ENCODE results near the gene MOK. TPM values are rescaled to one million over a fixed set of nuclear protein-coding genes. Genes with fewer than 3 reads are reported as not detected.
A peak's percentile ranks its signal among the peaks of the same experiment; 100 is the strongest.
"Not testable (repeated sequence)": the region's sequence is repeated elsewhere in the genome, so short reads cannot be mapped to it uniquely, and the experiment has no call there.

The MOK gene
- total RNA-seq, 2 experiments from 2014 or later, result 6.5 to 7.4 TPM

GRCh38 chr14:102333390-102333789 lies 28.4 kb upstream of the MOK start:
- Mint-ChIP-seq H3K27me3 (no peaks in the 10 kb centered on the region), H3K27ac (no peak overlapping the region), H3K4me3 (no peak overlapping the region), H3K9me3 (no peaks in the 10 kb centered on the region), H3K36me3 (peaks cover 2% of the 10 kb centered on the region), H3K4me1 (peaks cover 2% of the 10 kb centered on the region)
- no peak for DNase-seq

- Mint-ChIP-seq H3K9me3 (no peaks in the 10 kb centered on the region), H3K4me3 (no peak overlapping the region), H3K36me3 (peaks cover 1% of the 10 kb centered on the region), H3K27me3 (no peaks in the 10 kb centered on the region), H3K27ac (no peak overlapping the region), H3K4me1 (peaks cover 2% of the 10 kb centered on the region)
- DNase-seq, result no peak
These were observed 25.8 kb upstream of the MOK start for GRCh38 chr14:102330806-102331205.

- not testable (repeated sequence) for DNase-seq, H3K4me1 Mint-ChIP-seq, H3K27me3 Mint-ChIP-seq, H3K4me3 Mint-ChIP-seq, H3K36me3 Mint-ChIP-seq, H3K27ac Mint-ChIP-seq, H3K9me3 Mint-ChIP-seq
These were observed 24.4 kb upstream of the MOK start for GRCh38 chr14:102329381-102329780.

GRCh38 chr14:102326583-102326982 lies 21.6 kb upstream of the MOK start:
- no peaks in the 10 kb centered on the region for H3K36me3 Mint-ChIP-seq
- no peaks in the 10 kb centered on the region for H3K27me3 Mint-ChIP-seq
- no peak overlapping the region for H3K27ac Mint-ChIP-seq
- no peak overlapping the region for H3K4me3 Mint-ChIP-seq
- no peak for DNase-seq
- no peaks in the 10 kb centered on the region for H3K9me3 Mint-ChIP-seq
- H3K4me1 Mint-ChIP-seq, result peaks cover 12% of the 10 kb centered on the region

- no peaks in the 10 kb centered on the region for H3K9me3 Mint-ChIP-seq
- H3K4me1 Mint-ChIP-seq, result peaks cover 18% of the 10 kb centered on the region
- no peak overlapping the region for H3K27ac Mint-ChIP-seq
- no peak for DNase-seq
- no peaks in the 10 kb centered on the region for H3K36me3 Mint-ChIP-seq
- H3K27me3 Mint-ChIP-seq, result no peaks in the 10 kb centered on the region
- H3K4me3 Mint-ChIP-seq, result no peak overlapping the region
These were observed 20.9 kb upstream of the MOK start for GRCh38 chr14:102325791-102326345.

GRCh38 chr14:102323102-102323501 lies 18.1 kb upstream of the MOK start:
- peak; percentile 11 for DNase-seq
- no peak overlapping the region for H3K4me3 Mint-ChIP-seq
- H3K9me3 Mint-ChIP-seq, result no peaks in the 10 kb centered on the region
- H3K27me3 Mint-ChIP-seq, result no peaks in the 10 kb centered on the region
- no peaks in the 10 kb centered on the region for H3K36me3 Mint-ChIP-seq
- H3K4me1 Mint-ChIP-seq, result peaks cover 27% of the 10 kb centered on the region
- H3K27ac Mint-ChIP-seq, result no peak overlapping the region

GRCh38 chr14:102321456-102322422 lies 16.8 kb upstream of the MOK start:
- Mint-ChIP-seq H3K36me3 (no peaks in the 10 kb centered on the region), H3K4me1 (peaks cover 41% of the 10 kb centered on the region), H3K27me3 (peaks cover 4% of the 10 kb centered on the region), H3K27ac (peak overlapping the region; percentile 45), H3K9me3 (no peaks in the 10 kb centered on the region), H3K4me3 (peak overlapping the region; percentile 90)
- DNase-seq, result no peak

GRCh38 chr14:102320671-102321455 lies 15.9 kb upstream of the MOK start:
- peak overlapping the region; percentile 88 for H3K27ac Mint-ChIP-seq
- H3K27me3 Mint-ChIP-seq, result peaks cover 4% of the 10 kb centered on the region
- no peaks in the 10 kb centered on the region for H3K36me3 Mint-ChIP-seq
- H3K4me3 Mint-ChIP-seq, result peak overlapping the region; percentile 90
- H3K9me3 Mint-ChIP-seq, result no peaks in the 10 kb centered on the region
- DNase-seq, result no peak
- peaks cover 49% of the 10 kb centered on the region for H3K4me1 Mint-ChIP-seq

GRCh38 chr14:102320033-102320660 lies 15.2 kb upstream of the MOK start:
- Mint-ChIP-seq H3K27me3 (peaks cover 4% of the 10 kb centered on the region), H3K27ac (peak overlapping the region; percentile 88), H3K4me1 (peaks cover 49% of the 10 kb centered on the region), H3K9me3 (no peaks in the 10 kb centered on the region), H3K4me3 (peak overlapping the region; percentile 90), H3K36me3 (no peaks in the 10 kb centered on the region)
- peak; percentile 38 for DNase-seq

- peak within 1 kb of the TSS; percentile 96 for H3K4me3 Mint-ChIP-seq
- peaks cover 56% of the 10 kb centered on the region for H3K4me1 Mint-ChIP-seq
These were observed 14.5 kb upstream of the MOK start, which contains the start of gene ZNF839 for GRCh38 chr14:102319351-102320032. Gene ZNF839, plus strand, starts transcription at chr14:102319746. Its CDS starts 20 bp downstream, at chr14:102319766.

GRCh38 chr14:102318781-102319276 lies 13.9 kb upstream of the MOK start:
- Mint-ChIP-seq H3K27ac (peak overlapping the region; percentile 97), H3K9me3 (no peaks in the 10 kb centered on the region), H3K4me3 (peak overlapping the region; percentile 96), H3K36me3 (no peaks in the 10 kb centered on the region), H3K4me1 (peaks cover 61% of the 10 kb centered on the region), H3K27me3 (peaks cover 4% of the 10 kb centered on the region)
- no peak for DNase-seq

More at GRCh38 chr14:102319351-102320032, 14.5 kb upstream of the MOK start, which contains the start of gene ZNF839:
- Mint-ChIP-seq H3K27me3 (peaks cover 4% of the 10 kb centered on the region), H3K9me3 (no peaks in the 10 kb centered on the region), H3K27ac (peak within 1 kb of the TSS; percentile 97), H3K36me3 (no peaks in the 10 kb centered on the region)
- DNase-seq, result peak; percentile 95

- peaks cover 58% of the 10 kb centered on the region for H3K4me1 Mint-ChIP-seq
- H3K27ac Mint-ChIP-seq, result peak overlapping the region; percentile 87
- H3K4me3 Mint-ChIP-seq, result peak overlapping the region; percentile 84
- DNase-seq, result no peak
- H3K9me3 Mint-ChIP-seq, result no peaks in the 10 kb centered on the region
- H3K27me3 Mint-ChIP-seq, result peaks cover 4% of the 10 kb centered on the region
- no peaks in the 10 kb centered on the region for H3K36me3 Mint-ChIP-seq
These were observed 12.7 kb upstream of the MOK start for GRCh38 chr14:102317564-102318248.

GRCh38 chr14:102316743-102317563 lies 12.0 kb upstream of the MOK start:
- peaks cover 55% of the 10 kb centered on the region for H3K4me1 Mint-ChIP-seq

More at GRCh38 chr14:102316743-102317563, 12.0 kb upstream of the MOK start:
- peaks cover 4% of the 10 kb centered on the region for H3K27me3 Mint-ChIP-seq
- no peaks in the 10 kb centered on the region for H3K36me3 Mint-ChIP-seq
- H3K4me3 Mint-ChIP-seq, result peak overlapping the region; percentile 84
- peak; percentile 94 for DNase-seq
- no peaks in the 10 kb centered on the region for H3K9me3 Mint-ChIP-seq
- peak overlapping the region; percentile 87 for H3K27ac Mint-ChIP-seq

Measured in activated naive CD8-positive, alpha-beta T cell treated with anti-CD3 and anti-CD28 coated beads for 36 hours (primary cell).